Ascending aorta (tissue), 2 donors: Measurements from ENCODE around the gene USP43. TPM values are rescaled to one million over a fixed set of nuclear protein-coding genes. Genes with fewer than 3 reads are reported as not detected.

Source experiments
- DNase-seq, 2 donors: peaks; one replicate each; pipeline ENCODE4 v3.0.0-alpha.2; 2019; ENCODE audit warnings: low spot score in 2 of 2
- H3K27ac ChIP-seq, 2 donors: fragments of 200-600 bp; sonication (generic); one replicate each; pipeline ENCODE4 v1.5.1; 2016 to 2017; ENCODE audit warnings: mild to moderate bottlenecking in 1 of 2
- H3K27me3 ChIP-seq: fragments of 200-600 bp; sonication (generic); one replicate; pipeline ENCODE4 v1.5.1; 2017
- H3K36me3 ChIP-seq, 2 donors: fragments of 200-600 bp; sonication (generic); one replicate each; pipeline ENCODE4 v1.5.1; 2016
- H3K4me1 ChIP-seq, 2 donors: fragments of 200-600 bp; sonication (generic); one replicate each; pipeline ENCODE4 v1.5.1; 2016 to 2017; ENCODE audit warnings: mild to moderate bottlenecking in 1 of 2
- H3K4me3 ChIP-seq, 2 donors: fragments of 200-600 bp; sonication (generic); one replicate each; pipeline ENCODE4 v1.5.1; 2016 to 2017; ENCODE audit warnings: mild to moderate bottlenecking in 1 of 2
- H3K9me3 ChIP-seq, 2 donors: fragments of 200-600 bp; sonication (generic); one replicate each; pipeline ENCODE4 v1.5.1; 2016
- intact Hi-C: fragments of 100-400 bp; cut with DNase I; formaldehyde crosslinking; loops from one replicate; pipeline ENCODE4 v1.15.1; 2023
- total RNA-seq: library from RNA; depleted of rRNA; stranded (reverse); fragments of >200 nt; gene quantifications from one replicate; pipeline ENCODE4 v1.1.0, GENCODE V29; 2016
- TF ChIP-seq, protein P1 (sequence below), 3 experiments: fragments of 200-600 bp in 2 of 3; fragments of 450-650 bp in 1 of 3; sonication (generic) in 2 of 3; IDR thresholded peaks; one replicate each; pipeline ENCODE4 v1.5.1; 2016 to 2019; ENCODE audit warnings: antibody characterized with exemption in 3 of 3, mild to moderate bottlenecking in 1 of 3, moderate library complexity in 1 of 3

USP43 gene
- total RNA-seq, 1 donor from 2014 or later, result not detected

DNA sequence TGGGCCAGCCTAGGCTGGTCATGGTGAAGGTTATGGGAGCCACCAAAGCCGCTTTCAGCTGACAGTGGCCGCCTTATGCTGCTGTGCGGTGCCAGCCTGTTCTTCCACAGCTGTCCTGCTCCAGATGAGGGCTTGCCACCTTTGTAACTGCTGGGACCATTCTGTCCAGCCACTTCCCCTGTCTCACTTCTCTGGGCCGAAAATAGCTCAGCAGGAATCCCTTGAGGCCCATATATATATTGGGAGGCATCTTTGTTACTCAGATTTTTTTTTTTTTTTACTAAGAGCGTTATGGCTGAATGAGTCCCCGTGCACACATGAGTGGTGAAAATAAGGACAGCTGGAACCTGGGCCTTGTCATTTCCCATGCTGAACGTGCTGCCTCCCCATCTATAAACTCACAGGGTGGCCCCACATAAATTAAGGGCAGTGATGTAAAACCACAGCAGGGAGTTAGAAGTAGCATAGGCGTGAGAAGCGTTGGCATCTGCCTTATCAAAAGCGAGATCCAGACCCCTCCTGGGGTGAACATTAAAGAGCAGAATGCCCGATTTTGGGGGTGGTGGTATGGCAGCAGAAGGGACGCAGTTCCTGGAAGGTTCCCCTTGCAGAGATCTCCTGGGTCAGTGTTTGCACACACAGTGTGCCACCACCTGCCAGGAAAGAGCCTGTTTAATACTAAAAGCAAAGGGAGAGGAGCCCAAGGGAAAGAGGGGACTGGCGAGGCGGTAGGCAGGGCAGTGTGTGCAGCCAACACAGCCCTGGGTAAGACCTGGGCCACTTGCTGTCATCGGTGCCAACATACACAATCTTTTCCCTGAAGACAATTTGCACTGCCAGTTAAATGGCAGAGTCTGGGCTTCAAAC lies 57.8 kb downstream of the USP43 start:
- Histone ChIP-seq H3K27ac (no peak overlapping the region), H3K4me1 (no peaks in the 10 kb centered on the region), H3K9me3 (no peaks in the 10 kb centered on the region), H3K36me3 (no peaks in the 10 kb centered on the region), H3K4me3 (no peak overlapping the region), H3K27me3 (no peaks in the 10 kb centered on the region)
- DNase-seq, result no peak
- intact Hi-C loops, result no loop called here
- TF ChIP-seq, protein P1, sequence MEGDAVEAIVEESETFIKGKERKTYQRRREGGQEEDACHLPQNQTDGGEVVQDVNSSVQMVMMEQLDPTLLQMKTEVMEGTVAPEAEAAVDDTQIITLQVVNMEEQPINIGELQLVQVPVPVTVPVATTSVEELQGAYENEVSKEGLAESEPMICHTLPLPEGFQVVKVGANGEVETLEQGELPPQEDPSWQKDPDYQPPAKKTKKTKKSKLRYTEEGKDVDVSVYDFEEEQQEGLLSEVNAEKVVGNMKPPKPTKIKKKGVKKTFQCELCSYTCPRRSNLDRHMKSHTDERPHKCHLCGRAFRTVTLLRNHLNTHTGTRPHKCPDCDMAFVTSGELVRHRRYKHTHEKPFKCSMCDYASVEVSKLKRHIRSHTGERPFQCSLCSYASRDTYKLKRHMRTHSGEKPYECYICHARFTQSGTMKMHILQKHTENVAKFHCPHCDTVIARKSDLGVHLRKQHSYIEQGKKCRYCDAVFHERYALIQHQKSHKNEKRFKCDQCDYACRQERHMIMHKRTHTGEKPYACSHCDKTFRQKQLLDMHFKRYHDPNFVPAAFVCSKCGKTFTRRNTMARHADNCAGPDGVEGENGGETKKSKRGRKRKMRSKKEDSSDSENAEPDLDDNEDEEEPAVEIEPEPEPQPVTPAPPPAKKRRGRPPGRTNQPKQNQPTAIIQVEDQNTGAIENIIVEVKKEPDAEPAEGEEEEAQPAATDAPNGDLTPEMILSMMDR (IDR thresholded peaks at IDR 0.05), result no peak

DNA sequence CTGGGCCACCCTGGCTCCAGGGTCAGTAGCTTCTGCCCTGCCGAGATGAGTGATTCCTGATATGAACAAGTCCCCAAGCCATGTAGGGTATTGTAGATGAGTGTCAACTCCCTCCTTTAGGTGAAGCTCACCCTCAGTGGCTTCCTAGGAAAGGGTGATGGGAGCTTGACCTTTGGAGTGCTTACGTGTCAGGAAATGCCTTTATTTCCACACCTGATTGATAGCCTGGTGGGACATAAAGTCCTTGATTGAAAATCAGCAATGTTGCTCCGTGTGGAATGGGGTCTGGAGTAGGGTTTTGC lies 58.4 kb downstream of the USP43 start:
- no peaks in the 10 kb centered on the region for H3K9me3 ChIP-seq
- H3K27me3 ChIP-seq, result no peaks in the 10 kb centered on the region
- no peaks in the 10 kb centered on the region for H3K4me1 ChIP-seq
- intact Hi-C loops, result no loop called here
- DNase-seq, result no peak
- H3K27ac ChIP-seq, result no peak overlapping the region
- H3K36me3 ChIP-seq, result no peaks in the 10 kb centered on the region
- H3K4me3 ChIP-seq, result no peak overlapping the region
- TF ChIP-seq, protein P1 (IDR thresholded peaks at IDR 0.05), result no peak

DNA sequence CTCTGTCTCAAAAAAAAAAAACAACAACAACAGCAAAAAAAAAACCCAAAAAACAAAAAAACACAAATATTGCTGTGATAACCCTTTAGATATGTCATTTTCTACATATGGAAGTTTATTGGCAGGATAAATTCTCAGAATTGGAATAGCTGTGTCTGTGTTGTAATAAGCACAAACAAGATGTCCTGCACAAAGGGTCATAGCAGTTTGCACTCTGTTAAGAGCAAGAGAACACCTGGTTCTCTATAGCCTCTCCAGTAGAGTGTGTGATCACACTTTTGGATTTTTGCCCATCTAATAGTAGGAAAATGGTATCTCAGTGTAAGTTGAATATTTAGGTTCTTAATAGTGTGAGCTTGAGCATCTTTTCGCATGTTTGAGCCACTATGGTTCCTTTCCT lies 60.4 kb downstream of the USP43 start:
- Histone ChIP-seq H3K36me3 (no peaks in the 10 kb centered on the region), H3K27me3 (no peaks in the 10 kb centered on the region), H3K27ac (no peak overlapping the region), H3K4me3 (no peak overlapping the region), H3K9me3 (no peaks in the 10 kb centered on the region), H3K4me1 (no peaks in the 10 kb centered on the region)
- intact Hi-C loops, result no loop called here
- TF ChIP-seq, protein P1 (IDR thresholded peaks at IDR 0.05), result no peak
- DNase-seq, result no peak

DNA sequence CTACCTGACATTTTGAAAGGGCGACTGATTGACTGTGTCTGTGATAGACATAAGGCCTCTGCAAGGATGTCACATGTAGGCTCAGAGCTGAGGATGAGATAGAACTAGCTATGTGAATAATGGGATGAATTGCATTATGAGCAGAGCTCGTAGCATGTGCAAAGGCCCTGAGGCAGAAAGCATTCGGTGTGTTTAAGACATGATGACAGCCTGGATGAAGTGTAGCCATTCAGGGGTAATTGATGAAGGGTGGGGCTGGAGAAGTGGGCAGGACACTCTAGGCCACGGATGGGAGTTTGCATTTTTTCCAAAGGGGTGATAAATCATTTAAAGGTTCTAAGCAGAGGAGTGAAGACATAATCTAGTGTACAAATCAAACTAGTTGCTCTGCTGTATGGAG lies 62.6 kb downstream of the USP43 start:
- intact Hi-C loops, result no loop called here
- no peaks in the 10 kb centered on the region for H3K36me3 ChIP-seq
- no peaks in the 10 kb centered on the region for H3K4me1 ChIP-seq
- no peak for DNase-seq
- H3K9me3 ChIP-seq, result no peaks in the 10 kb centered on the region
- no peak overlapping the region for H3K4me3 ChIP-seq
- no peaks in the 10 kb centered on the region for H3K27me3 ChIP-seq
- no peak overlapping the region for H3K27ac ChIP-seq
- TF ChIP-seq, protein P1 (IDR thresholded peaks at IDR 0.05), result no peak

DNA sequence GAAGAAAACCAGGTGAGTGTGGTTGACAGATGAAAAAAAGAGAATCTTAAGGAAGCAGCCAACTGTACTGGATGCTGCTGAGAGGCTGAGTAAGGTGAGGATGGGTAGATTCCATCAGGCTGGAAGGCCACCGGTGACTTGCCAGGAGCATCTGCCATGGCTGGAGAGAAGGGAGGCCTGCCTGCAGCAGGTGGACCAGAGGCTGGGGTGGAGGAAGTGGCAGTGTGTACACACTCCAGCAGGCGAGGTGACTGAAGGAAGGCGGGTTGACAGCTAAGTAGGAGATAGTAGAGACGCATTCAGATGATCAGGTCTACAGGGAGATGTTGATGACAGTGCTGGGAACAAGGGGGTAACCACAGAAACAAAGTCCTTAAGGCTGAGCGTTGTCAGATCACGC lies 69.5 kb downstream of the USP43 start:
- TF ChIP-seq, protein P1 (IDR thresholded peaks at IDR 0.05), result no peak
- H3K4me3 ChIP-seq, result no peak overlapping the region
- DNase-seq, result no peak

More for the DNA sequence above, 69.5 kb downstream of the USP43 start:
- Histone ChIP-seq H3K4me1 (no peaks in the 10 kb centered on the region), H3K27me3 (no peaks in the 10 kb centered on the region), H3K9me3 (no peaks in the 10 kb centered on the region), H3K36me3 (no peaks in the 10 kb centered on the region), H3K27ac (no peak overlapping the region)
- intact Hi-C loops, result no loop called here
